ENCODE measurements around the gene IL2RG.
A peak's percentile ranks its signal among the peaks of the same experiment; 100 is the strongest.

Gene IL2RG

GRCh38 chrX:71128915-71129765 lies 17.8 kb upstream of the IL2RG start:
- peak; percentile 77 for DNase-seq (ENCODE audit: low read depth)
- no peak overlapping the region for H3K4me3 ChIP-seq (ENCODE audit: low read depth, low read length)
- TF ChIP-seq CTCF (conservative IDR thresholded peaks at IDR 0.05; ENCODE audit: low read depth, low read length), result peak; percentile 89

GRCh38 chrX:71128166-71128833 lies 16.9 kb upstream of the IL2RG start:
- TF ChIP-seq CTCF (conservative IDR thresholded peaks at IDR 0.05; ENCODE audit: low read depth, low read length), result no peak
- peak; percentile 34 for DNase-seq (ENCODE audit: low read depth)
- no peak overlapping the region for H3K4me3 ChIP-seq (ENCODE audit: low read depth, low read length)

DNA sequence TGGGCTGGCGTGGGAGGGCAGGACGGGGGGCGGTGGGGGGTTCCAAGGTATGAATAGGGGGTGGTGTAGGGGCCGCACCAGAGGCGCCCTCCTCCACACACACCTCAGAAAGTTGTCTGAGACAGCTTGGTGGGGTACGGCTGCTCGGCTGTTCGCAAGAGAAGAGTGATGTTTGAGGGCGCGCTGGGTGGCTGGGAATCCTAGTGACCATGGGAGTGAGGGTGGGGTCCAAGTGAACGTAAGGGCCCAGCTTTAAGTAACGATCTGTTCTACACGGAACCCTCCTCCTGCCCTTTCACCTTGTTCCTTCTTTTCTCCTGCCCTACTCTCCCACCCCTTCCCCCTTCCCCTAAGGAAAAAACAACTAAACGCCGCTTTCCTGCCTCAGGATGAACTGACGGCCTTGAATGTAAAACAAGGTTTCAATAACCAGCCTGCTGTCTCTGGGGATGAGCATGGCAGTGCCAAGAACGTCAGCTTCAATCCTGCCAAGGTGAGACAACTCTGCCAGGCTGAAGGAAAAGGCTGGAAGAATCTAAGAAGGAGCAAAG lies 7.7 kb upstream of the IL2RG start:
- TF ChIP-seq CTCF (conservative IDR thresholded peaks at IDR 0.05; ENCODE audit: low read depth, low read length), result no peak
- peak overlapping the region; percentile 72 for H3K4me3 ChIP-seq (ENCODE audit: low read depth, low read length)
- DNase-seq (ENCODE audit: low read depth), result no peak

- DNase-seq (ENCODE audit: low read depth), result peak; percentile 80
- H3K4me3 ChIP-seq (ENCODE audit: low read depth, low read length), result peak within 1 kb of the TSS; percentile 72
- no peak for TF ChIP-seq CTCF (conservative IDR thresholded peaks at IDR 0.05; ENCODE audit: low read depth, low read length)
Measured at GRCh38 chrX:71118032-71118984, 6.9 kb upstream of the IL2RG start, which contains the start of gene MED12. TSS of gene MED12 (plus strand) at chrX:71118596. CDS start at chrX:71118755, 159 bp downstream.

DNA sequence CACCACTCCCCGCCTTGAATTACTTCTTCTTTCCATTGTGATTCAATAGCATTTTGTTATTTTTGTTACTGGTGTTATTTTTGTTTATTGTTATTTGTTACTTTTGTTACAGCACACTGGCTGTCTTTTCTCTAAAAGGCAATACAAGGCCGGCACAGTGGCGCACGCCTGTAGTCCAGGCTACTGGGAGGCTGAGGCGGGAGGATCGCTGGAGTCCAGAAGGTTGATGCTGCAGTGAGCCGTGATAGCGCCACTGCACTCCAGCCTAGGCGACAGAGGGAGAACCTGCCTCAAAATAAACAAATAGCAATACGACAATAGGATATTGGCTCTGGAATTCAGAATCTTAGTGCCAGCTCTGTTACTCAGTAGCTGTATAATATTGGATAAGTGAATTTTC lies 6.0 kb upstream of the IL2RG start:
- TF ChIP-seq CTCF (conservative IDR thresholded peaks at IDR 0.05; ENCODE audit: low read depth, low read length), result no peak
- no peak for DNase-seq (ENCODE audit: low read depth)
- H3K4me3 ChIP-seq (ENCODE audit: low read depth, low read length), result no peak overlapping the region

GRCh38 chrX:71111921-71112431 lies 599 bp upstream of the IL2RG start:
- DNase-seq (ENCODE audit: low read depth), result no peak
- TF ChIP-seq CTCF (conservative IDR thresholded peaks at IDR 0.05; ENCODE audit: low read depth, low read length), result no peak

More at GRCh38 chrX:71111921-71112431, 599 bp upstream of the IL2RG start:
- H3K4me3 ChIP-seq (ENCODE audit: low read depth, low read length), result no peak overlapping the region
